Neural cell (in vitro differentiated cells): ENCODE measurements around the gene SNAPC2.

Experiments
- POLR2AphosphoS5 ChIP-seq: IDR thresholded peaks from 2 replicates; pipeline ENCODE4 v1.6.1; 2012
- RAD21 ChIP-seq: fragments of 450-650 bp; conservative IDR thresholded peaks from 2 replicates; pipeline ENCODE4 v1.6.1; 2014; ENCODE audit warnings: antibody characterized with exemption, mild to moderate bottlenecking, moderate library complexity
- SMC3 ChIP-seq: fragments of 450-650 bp; conservative IDR thresholded peaks from 2 replicates; pipeline ENCODE4 v1.6.1; 2014; ENCODE audit warnings: antibody characterized with exemption, mild to moderate bottlenecking, moderate library complexity; ENCODE audit not compliant: poor library complexity
- TF ChIP-seq, protein P1 (sequence below): fragments of 450-650 bp; IDR thresholded peaks from 2 replicates; pipeline ENCODE4 v1.5.1; 2014; ENCODE audit warnings: antibody characterized with exemption, mild to moderate bottlenecking, moderate library complexity; ENCODE audit not compliant: poor library complexity, severe bottlenecking

DNA sequence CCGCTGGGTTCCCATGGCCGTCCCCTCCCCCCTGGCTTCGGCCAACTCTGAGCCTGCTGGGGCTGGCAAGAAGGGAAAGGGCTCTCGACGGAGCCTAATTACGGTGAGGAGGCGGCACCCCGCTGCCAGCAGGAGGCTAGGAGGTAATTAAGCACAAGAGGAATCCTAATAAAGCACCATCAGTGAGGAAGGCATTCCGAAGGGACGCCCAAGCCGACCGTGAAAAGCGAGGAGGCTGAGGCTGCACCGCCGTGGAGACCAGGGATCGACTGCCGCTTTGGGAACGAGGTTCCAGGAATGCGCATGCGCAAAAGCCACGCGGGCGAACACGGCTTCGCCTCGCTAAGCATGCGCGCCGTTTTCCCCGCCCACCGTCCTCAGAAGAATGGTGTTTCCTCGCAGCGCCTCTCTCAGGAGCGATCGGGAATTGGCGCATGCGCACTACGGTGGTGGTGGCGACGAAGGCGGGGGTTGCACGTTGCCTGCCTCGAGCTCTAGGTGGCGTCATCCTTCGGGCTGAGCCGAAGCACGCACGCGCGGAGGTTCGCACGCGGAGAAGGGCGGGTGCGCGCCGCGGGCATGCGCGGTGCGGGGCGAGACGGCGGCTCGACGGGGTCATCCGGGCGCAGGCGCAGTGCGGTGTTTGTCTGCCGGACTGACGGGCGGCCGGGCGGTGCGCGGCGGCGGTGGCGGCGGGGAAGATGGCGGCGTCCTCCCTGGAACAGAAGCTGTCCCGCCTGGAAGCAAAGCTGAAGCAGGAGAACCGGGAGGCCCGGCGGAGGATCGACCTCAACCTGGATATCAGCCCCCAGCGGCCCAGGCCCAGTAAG lies 16.7 kb upstream of the SNAPC2 start, which contains the start of gene MAP2K7:
- TF ChIP-seq SMC3 (peak; percentile 76), POLR2AphosphoS5 (peak; percentile 90), RAD21 (peak; percentile 79)
- TF ChIP-seq, protein P1, sequence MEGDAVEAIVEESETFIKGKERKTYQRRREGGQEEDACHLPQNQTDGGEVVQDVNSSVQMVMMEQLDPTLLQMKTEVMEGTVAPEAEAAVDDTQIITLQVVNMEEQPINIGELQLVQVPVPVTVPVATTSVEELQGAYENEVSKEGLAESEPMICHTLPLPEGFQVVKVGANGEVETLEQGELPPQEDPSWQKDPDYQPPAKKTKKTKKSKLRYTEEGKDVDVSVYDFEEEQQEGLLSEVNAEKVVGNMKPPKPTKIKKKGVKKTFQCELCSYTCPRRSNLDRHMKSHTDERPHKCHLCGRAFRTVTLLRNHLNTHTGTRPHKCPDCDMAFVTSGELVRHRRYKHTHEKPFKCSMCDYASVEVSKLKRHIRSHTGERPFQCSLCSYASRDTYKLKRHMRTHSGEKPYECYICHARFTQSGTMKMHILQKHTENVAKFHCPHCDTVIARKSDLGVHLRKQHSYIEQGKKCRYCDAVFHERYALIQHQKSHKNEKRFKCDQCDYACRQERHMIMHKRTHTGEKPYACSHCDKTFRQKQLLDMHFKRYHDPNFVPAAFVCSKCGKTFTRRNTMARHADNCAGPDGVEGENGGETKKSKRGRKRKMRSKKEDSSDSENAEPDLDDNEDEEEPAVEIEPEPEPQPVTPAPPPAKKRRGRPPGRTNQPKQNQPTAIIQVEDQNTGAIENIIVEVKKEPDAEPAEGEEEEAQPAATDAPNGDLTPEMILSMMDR, result peak; percentile 100
